Chondrocyte (in vitro differentiated cells): ENCODE measurements around the gene CDK18. TPM values are rescaled to one million over a fixed set of nuclear protein-coding genes. Genes with fewer than 3 reads are reported as not detected.

Source experiments
- DNase-seq: peaks from one replicate; pipeline ENCODE4 v3.0.0; 2021; ENCODE audit warnings: mixed read lengths, low spot score
- H3K27ac Mint-ChIP-seq: one replicate; pipeline ENCODE4 v1.8.0; 2021; ENCODE audit warnings: mild to moderate bottlenecking, moderate library complexity, mixed read lengths; ENCODE audit not compliant: unreplicated experiment
- H3K27me3 Mint-ChIP-seq: 2 replicates; pipeline ENCODE4 v1.8.0; 2021; ENCODE audit warnings: low read depth, mixed read lengths
- H3K36me3 Mint-ChIP-seq: 2 replicates; pipeline ENCODE4 v1.8.0; 2021; ENCODE audit warnings: low read depth, mixed read lengths
- H3K4me1 Mint-ChIP-seq: 2 replicates; pipeline ENCODE4 v1.8.0; 2021; ENCODE audit warnings: low read depth, mild to moderate bottlenecking, mixed read lengths
- H3K4me3 Mint-ChIP-seq: one replicate; pipeline ENCODE4 v1.8.0; 2021; ENCODE audit warnings: mild to moderate bottlenecking, moderate library complexity, mixed read lengths; ENCODE audit not compliant: unreplicated experiment
- H3K9me3 Mint-ChIP-seq: 2 replicates; pipeline ENCODE4 v1.8.0; 2021; ENCODE audit warnings: low read depth, mixed read lengths
- CTCF ChIP-seq: fragments of 200-600 bp; sonication (generic); IDR thresholded peaks from 2 replicates; pipeline ENCODE4 v1.5.0; 2021; ENCODE audit warnings: antibody characterized with exemption, mild to moderate bottlenecking, moderate library complexity
- total RNA-seq: library from RNA; stranded (reverse); gene quantifications from 3 replicates; pipeline ENCODE4 v1.2.1, GENCODE V29; 2021

CDK18 gene
- total RNA-seq, 1 donor from 2014 or later: 17.3 TPM

DNA sequence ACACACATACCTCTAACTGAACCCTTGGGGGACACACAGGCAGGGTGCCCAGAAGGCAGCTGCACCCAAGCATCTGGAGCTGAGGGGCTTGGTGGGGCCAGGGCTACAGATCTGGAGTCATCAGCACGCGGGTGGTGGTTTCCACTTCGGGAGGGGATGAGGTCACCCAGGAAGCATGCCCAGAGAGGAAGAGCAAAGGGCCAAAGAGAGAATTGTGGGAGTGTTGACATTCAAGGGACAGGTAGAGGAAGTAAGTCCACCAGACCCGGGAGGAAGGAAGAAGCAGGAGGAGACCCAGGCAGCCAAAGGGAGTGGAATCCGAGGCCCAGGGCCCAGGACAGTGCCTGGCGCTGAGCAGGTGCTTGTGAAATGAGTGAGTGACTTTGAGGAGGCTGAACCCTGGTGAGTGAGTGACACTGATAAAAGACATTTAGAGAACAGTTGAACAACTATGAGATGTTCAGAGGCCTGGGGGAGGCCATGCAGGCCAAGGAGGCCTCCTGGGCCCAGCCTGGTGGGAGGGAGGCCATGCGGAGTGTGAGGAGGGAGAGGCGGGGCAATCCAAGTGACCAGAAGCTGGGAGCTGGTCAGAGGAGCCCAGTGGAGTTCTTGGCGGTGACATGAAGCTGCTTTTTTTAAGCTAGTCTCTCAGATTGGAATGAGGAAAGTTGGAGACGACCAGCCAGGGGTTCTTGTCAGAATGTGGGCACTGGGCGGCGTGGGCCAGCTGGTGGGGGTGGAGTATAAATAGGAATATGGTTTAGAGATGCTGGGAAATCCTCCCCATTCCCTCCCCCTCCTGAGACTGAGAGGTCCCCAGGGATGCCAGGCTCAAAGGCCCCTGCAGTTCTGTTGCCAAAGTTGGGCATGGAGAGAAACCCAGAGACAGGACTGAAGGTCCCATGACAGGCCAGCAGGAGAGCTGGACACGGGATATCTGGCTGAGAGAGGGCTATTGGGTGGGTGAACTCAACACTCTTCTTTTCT lies 7.9 kb downstream of the CDK18 start:
- peak overlapping the region; percentile 77 for H3K27ac Mint-ChIP-seq
- H3K9me3 Mint-ChIP-seq: no peaks in the 10 kb centered on the region
- no peaks in the 10 kb centered on the region for H3K36me3 Mint-ChIP-seq
- DNase-seq: no peak
- H3K4me3 Mint-ChIP-seq: peak overlapping the region; percentile 22
- no peak for TF ChIP-seq CTCF
- H3K4me1 Mint-ChIP-seq: peaks cover 48% of the 10 kb centered on the region
- H3K27me3 Mint-ChIP-seq: no peaks in the 10 kb centered on the region

- H3K27ac Mint-ChIP-seq: no peak overlapping the region
- TF ChIP-seq CTCF: no peak
- DNase-seq: no peak
- H3K4me3 Mint-ChIP-seq: no peak overlapping the region
- no peaks in the 10 kb centered on the region for H3K9me3 Mint-ChIP-seq
- H3K4me1 Mint-ChIP-seq: peaks cover 53% of the 10 kb centered on the region
- peaks cover 7% of the 10 kb centered on the region for H3K27me3 Mint-ChIP-seq
- no peaks in the 10 kb centered on the region for H3K36me3 Mint-ChIP-seq
Measured at GRCh38 chr1:205513774-205514173, 9.3 kb downstream of the CDK18 start.

GRCh38 chr1:205514211-205515142 lies 10.0 kb downstream of the CDK18 start:
- Mint-ChIP-seq H3K4me3 (no peak overlapping the region), H3K4me1 (peaks cover 59% of the 10 kb centered on the region), H3K36me3 (no peaks in the 10 kb centered on the region), H3K27me3 (peaks cover 11% of the 10 kb centered on the region), H3K9me3 (no peaks in the 10 kb centered on the region), H3K27ac (no peak overlapping the region)
- no peak for TF ChIP-seq CTCF
- DNase-seq: no peak

DNA sequence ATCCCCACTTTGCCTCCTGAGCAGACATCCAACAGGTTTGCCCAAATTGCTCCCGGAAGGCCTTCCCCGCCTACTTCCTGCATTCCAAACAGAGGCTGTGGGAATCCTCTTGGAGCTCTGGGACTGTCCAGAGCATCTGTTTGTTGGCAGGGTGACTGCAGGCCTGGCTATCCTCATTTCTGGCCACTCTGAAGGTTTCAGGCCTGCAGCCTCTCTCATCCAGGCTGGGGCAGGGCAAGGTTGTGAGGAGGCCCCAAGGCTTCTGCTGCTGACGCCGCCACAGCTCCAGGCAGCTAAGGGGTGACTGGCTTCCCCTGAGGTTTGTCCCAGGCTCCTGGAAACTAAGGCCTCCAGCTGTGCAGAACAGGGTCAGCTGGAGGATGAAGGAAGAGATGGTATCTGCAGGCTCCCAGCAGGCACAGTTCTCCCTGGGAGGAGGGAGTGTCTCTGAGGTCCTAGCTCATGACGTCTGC lies 11.3 kb downstream of the CDK18 start:
- DNase-seq: no peak
- H3K36me3 Mint-ChIP-seq: no peaks in the 10 kb centered on the region
- H3K4me1 Mint-ChIP-seq: peaks cover 62% of the 10 kb centered on the region
- TF ChIP-seq CTCF: no peak
- peaks cover 11% of the 10 kb centered on the region for H3K27me3 Mint-ChIP-seq
- no peak overlapping the region for H3K4me3 Mint-ChIP-seq
- no peak overlapping the region for H3K27ac Mint-ChIP-seq
- H3K9me3 Mint-ChIP-seq: no peaks in the 10 kb centered on the region

DNA sequence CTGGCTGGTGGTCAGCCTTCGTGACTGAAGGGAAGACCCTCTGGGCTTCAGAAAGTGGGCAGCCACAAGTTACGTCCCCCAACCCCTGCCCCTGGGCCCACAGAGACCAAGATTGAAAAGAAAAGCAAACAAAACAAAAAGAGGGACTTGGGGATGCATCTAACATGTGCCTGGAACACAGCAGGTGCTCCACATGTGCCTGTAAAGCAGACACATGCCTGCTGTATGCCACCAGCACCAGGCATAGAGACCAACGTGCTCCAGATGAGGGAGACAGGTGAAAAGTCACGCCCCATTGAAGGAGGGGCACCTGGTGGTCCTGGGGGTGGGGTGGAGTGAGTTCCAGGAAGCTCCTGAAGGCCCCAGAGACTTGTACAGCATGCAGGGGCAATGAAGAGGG lies 11.9 kb downstream of the CDK18 start:
- H3K27me3 Mint-ChIP-seq: peaks cover 11% of the 10 kb centered on the region
- H3K4me3 Mint-ChIP-seq: no peak overlapping the region
- peaks cover 57% of the 10 kb centered on the region for H3K4me1 Mint-ChIP-seq
- no peaks in the 10 kb centered on the region for H3K36me3 Mint-ChIP-seq
- DNase-seq: no peak
- no peak overlapping the region for H3K27ac Mint-ChIP-seq
- no peak for TF ChIP-seq CTCF
- H3K9me3 Mint-ChIP-seq: no peaks in the 10 kb centered on the region
